ENCODE measurements around the gene RELA. TPM values are rescaled to one million over a fixed set of nuclear protein-coding genes. Genes with fewer than 3 reads are reported as not detected.
A peak's percentile ranks its signal among the peaks of the same experiment; 100 is the strongest.

The RELA gene
- total RNA-seq, 1 donor from 2014 or later, result 119 TPM

DNA sequence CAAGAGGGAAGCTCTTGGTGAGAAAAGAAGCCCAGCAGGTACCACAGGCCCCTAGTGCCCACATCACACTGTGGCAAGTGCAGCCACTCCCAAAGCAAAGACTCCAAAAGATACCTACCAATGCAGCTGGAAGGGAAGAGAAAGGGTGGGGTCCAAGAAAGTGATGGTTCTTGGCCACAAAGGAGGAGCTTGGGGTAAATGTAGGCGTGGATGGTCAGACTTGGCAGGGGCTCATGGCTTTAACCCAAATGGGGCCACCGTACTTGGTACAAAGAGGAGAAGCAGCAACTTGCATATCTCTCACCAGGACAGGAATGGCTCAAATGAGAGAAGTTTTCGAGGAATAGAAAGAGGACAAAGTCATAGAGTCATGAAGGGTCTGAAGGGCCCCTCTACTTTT, 53.5 kb downstream of the RELA start:
- Mint-ChIP-seq H3K9me3 (no peaks in the 10 kb centered on the region), H3K27ac (peak overlapping the region; percentile 41), H3K4me1 (peaks cover 47% of the 10 kb centered on the region), H3K4me3 (no peak overlapping the region), H3K36me3 (ENCODE audit: low read depth) (peaks cover 73% of the 10 kb centered on the region), H3K27me3 (no peaks in the 10 kb centered on the region)
- CTCF ChIA-PET, result interaction anchor here (1.5 kb wide), 1 partner anchor 21 kb away, joined by 5 read pairs; no protein-coding TSS in a partner anchor
- TF ChIP-seq, protein P1, sequence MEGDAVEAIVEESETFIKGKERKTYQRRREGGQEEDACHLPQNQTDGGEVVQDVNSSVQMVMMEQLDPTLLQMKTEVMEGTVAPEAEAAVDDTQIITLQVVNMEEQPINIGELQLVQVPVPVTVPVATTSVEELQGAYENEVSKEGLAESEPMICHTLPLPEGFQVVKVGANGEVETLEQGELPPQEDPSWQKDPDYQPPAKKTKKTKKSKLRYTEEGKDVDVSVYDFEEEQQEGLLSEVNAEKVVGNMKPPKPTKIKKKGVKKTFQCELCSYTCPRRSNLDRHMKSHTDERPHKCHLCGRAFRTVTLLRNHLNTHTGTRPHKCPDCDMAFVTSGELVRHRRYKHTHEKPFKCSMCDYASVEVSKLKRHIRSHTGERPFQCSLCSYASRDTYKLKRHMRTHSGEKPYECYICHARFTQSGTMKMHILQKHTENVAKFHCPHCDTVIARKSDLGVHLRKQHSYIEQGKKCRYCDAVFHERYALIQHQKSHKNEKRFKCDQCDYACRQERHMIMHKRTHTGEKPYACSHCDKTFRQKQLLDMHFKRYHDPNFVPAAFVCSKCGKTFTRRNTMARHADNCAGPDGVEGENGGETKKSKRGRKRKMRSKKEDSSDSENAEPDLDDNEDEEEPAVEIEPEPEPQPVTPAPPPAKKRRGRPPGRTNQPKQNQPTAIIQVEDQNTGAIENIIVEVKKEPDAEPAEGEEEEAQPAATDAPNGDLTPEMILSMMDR (IDR thresholded peaks at IDR 0.05), result no peak
- POLR2A ChIA-PET, result interaction anchor here (1.1 to 1.3 kb wide), 3 partner anchors 11 to 37 kb away, joined by 3 to 4 read pairs (median 3); partner anchors contain the start of gene FAM89B
- ATAC-seq (ENCODE audit: low read depth), result no peak
- no peak for DNase-seq
- intact Hi-C loops (cut with micrococcal nuclease), result no loop called here

DNA sequence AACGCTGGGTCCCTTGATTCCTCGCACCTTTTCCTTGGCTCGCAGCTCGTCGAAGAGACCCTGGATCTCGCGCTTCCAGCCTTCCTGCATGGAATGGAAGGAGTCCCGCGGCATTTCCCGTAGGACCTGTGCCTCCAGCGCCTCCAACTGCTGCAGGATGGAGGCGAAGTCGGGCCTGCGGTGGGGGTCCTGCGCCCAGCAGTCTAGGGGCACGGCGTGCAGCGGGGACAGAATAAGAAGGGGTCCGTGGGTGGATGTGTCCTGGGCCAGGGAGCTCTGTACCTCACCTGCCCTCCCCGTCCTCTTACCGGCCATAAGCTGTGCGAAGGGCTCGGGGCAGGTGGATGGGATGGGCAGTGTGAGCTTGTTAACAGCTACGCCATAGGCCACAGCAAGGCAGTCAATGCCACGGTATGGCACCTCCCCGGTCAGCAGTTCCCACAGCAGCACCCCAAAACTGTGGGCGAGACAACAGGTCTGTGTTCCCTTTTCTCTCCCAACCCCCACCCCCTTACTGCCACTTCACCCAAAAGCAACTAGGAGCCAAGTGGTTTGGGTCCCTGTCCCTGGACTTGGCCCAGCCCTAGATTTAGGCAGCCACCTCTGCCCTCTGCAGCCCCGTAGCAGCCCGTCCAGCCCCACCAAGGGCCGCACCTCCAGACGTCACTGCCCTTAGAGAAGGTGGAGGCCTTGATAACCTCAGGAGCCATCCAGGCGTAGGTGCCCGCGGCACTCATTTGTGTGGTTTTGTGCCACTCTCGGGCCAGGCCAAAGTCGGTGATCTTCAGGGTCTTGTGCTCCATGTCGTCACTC, 54.9 kb downstream of the RELA start:
- ATAC-seq (ENCODE audit: low read depth), result no peak
- intact Hi-C loops (cut with micrococcal nuclease), result no loop called here
- Mint-ChIP-seq H3K4me1 (peaks cover 50% of the 10 kb centered on the region), H3K9me3 (no peaks in the 10 kb centered on the region), H3K27me3 (no peaks in the 10 kb centered on the region), H3K27ac (no peak overlapping the region), H3K4me3 (no peak overlapping the region), H3K36me3 (ENCODE audit: low read depth) (peaks cover 84% of the 10 kb centered on the region)
- no peak for DNase-seq
- ChIA-PET CTCF (no interaction called here), POLR2A (interaction anchor here (1.1 to 1.5 kb wide), 3 partner anchors 10 to 31 kb away, joined by 3 read pairs; no protein-coding TSS in a partner anchor)
- TF ChIP-seq, protein P1 (IDR thresholded peaks at IDR 0.05), result no peak

DNA sequence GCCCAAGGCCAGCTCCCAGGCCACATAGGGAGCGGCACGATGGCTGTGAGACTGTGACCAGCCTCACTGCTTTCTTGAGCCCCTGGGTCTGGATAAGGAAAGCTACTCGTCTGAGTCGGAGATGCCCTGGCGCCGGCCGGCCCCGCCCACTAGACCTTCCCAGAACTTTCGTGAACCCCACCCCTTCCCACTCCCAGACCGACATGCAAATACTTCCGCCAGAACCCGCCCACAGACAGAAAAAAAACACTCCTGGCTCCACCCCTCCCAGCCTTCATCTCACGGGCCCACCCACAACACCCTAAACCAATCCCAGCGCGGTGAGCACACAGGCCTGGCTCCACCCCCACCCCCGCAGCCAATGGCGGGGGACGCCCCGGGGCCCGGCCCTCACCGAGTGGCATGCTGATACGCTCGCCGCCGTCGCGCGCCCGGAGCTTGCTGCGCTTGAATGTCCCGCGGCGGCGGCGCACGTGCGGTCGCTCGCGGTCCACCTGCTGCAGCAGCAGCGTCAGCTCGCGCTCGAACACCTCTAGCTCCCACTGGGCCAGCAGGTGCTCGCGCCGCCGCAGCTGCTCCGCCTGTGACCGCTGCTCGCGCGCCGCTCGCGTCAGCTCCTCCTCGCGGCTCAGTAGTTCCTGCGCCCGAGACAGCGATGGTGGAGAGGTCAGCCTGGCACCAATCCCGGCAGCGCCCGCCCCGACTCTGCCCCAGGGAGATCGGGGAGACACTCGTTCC, 55.7 kb downstream of the RELA start:
- H3K27me3 Mint-ChIP-seq, result no peaks in the 10 kb centered on the region
- CTCF ChIA-PET, result no interaction called here
- H3K4me1 Mint-ChIP-seq, result peaks cover 49% of the 10 kb centered on the region
- TF ChIP-seq, protein P1 (IDR thresholded peaks at IDR 0.05), result no peak
- no peak overlapping the region for H3K27ac Mint-ChIP-seq
- no peak overlapping the region for H3K4me3 Mint-ChIP-seq
- H3K36me3 Mint-ChIP-seq (ENCODE audit: low read depth), result peaks cover 81% of the 10 kb centered on the region
- intact Hi-C loops (cut with micrococcal nuclease), result no loop called here
- no peaks in the 10 kb centered on the region for H3K9me3 Mint-ChIP-seq
- ATAC-seq (ENCODE audit: low read depth) (peak; percentile 34), DNase-seq (no peak)
- POLR2A ChIA-PET, result interaction anchor here (1.3 to 1.5 kb wide), 2 partner anchors 17 to 30 kb away, joined by 3 read pairs; no protein-coding TSS in a partner anchor

DNA sequence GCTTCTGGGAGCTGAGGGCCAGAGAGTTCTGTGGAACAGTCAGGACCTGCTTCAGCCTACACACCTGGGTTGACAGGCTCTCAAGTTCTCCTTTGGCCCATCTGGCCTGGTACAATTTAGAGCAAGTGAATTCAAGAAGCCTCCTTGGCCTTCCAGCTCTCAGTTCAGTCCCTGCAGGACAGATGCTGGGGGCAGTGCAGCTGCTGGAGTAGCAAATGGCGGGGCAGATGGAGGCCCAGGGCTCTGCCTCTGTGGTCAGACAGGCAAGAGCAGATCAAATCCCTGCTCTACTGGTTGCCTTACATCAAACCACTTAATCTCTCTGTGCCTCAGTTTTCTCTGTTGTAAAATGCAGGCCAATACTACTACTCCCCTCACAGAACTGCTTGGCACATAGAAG, 58.5 kb downstream of the RELA start:
- POLR2A ChIA-PET, result interaction anchor here (2.1 to 2.4 kb wide), 3 partner anchors 10 to 16 kb away, joined by 7 to 14 read pairs (median 8); partner anchors contain the start of genes MAP3K11 and PCNX3
- Mint-ChIP-seq H3K4me3 (no peak overlapping the region), H3K27ac (peak overlapping the region; percentile 30), H3K36me3 (ENCODE audit: low read depth) (peaks cover 73% of the 10 kb centered on the region), H3K27me3 (no peaks in the 10 kb centered on the region), H3K9me3 (no peaks in the 10 kb centered on the region), H3K4me1 (peaks cover 25% of the 10 kb centered on the region)
- DNase-seq (no peak), ATAC-seq (ENCODE audit: low read depth) (no peak)
- TF ChIP-seq, protein P1 (IDR thresholded peaks at IDR 0.05), result no peak
- intact Hi-C loops (cut with micrococcal nuclease), result no loop called here
- CTCF ChIA-PET, result interaction anchor here (2.8 kb wide), 1 partner anchor 10 kb away, joined by 10 read pairs; no protein-coding TSS in a partner anchor

Other genes starting within 250 kb of the RELA start
- gene NEAT1, start 240.1 kb downstream of the RELA start, total RNA-seq, result 578 and 699 TPM in 2 replicates
- 12,540 and 18,961 TPM in 2 replicates for gene MALAT1, start 163.9 kb downstream of the RELA start, total RNA-seq
- gene SCYL1, start 137.8 kb downstream of the RELA start, total RNA-seq, result 70.0 and 75.7 TPM in 2 replicates
- gene LTBP3, start 104.6 kb downstream of the RELA start, total RNA-seq, result 25.0 and 25.3 TPM in 2 replicates
- 40.9 and 41.0 TPM in 2 replicates for gene ZNRD2, start 92.4 kb downstream of the RELA start, total RNA-seq
- 19.1 and 21.6 TPM in 2 replicates for gene FAM89B, start 90.4 kb downstream of the RELA start, total RNA-seq
- 143 and 163 TPM in 2 replicates for gene EHBP1L1, start 86.9 kb downstream of the RELA start, total RNA-seq
- 1.0 and 1.1 TPM in 2 replicates for gene KCNK7, start 67.1 kb downstream of the RELA start, total RNA-seq
- 72.1 and 89.6 TPM in 2 replicates for gene MAP3K11, start 48.7 kb downstream of the RELA start, total RNA-seq
- 45.3 and 51.4 TPM in 2 replicates for gene PCNX3, start 47.1 kb downstream of the RELA start, total RNA-seq
- gene SIPA1, start 24.8 kb downstream of the RELA start, total RNA-seq, result 236 and 252 TPM in 2 replicates
- gene KAT5, start 49.3 kb upstream of the RELA start, total RNA-seq, result 108 and 120 TPM in 2 replicates
- 85.3 and 91.4 TPM in 2 replicates for gene RNASEH2C, start 57.9 kb upstream of the RELA start, total RNA-seq
- gene AP5B1, start 118.1 kb upstream of the RELA start, total RNA-seq, result 17.4 and 20.9 TPM in 2 replicates
- 0.09 and 0.29 TPM in 2 replicates for gene OVOL1, start 124.1 kb upstream of the RELA start, total RNA-seq
- gene SNX32, start 171.0 kb upstream of the RELA start, total RNA-seq, result 0.37 and 1.0 TPM in 2 replicates
- 1,079 and 1,089 TPM in 2 replicates for gene CFL1, start 195.3 kb upstream of the RELA start, total RNA-seq
- gene MUS81, start 197.5 kb upstream of the RELA start, total RNA-seq, result 73.8 and 83.1 TPM in 2 replicates
- gene EFEMP2, start 209.9 kb upstream of the RELA start, total RNA-seq, result 3.8 and 6.3 TPM in 2 replicates
- 0.59 and 0.93 TPM in 2 replicates for gene CTSW, start 216.9 kb upstream of the RELA start, total RNA-seq
- 74.5 and 76.5 TPM in 2 replicates for gene FIBP, start 225.6 kb upstream of the RELA start, total RNA-seq
- gene CCDC85B, start 227.8 kb upstream of the RELA start, total RNA-seq, result 21.6 and 23.4 TPM in 2 replicates
- gene FOSL1, start 237.5 kb upstream of the RELA start, total RNA-seq, result 1.0 and 1.4 TPM in 2 replicates